Non-pigmented ciliary epithelial cell (primary cell): ENCODE results near the gene LARP4B.

Source experiments
- DNase-seq: peaks from one replicate; pipeline ENCODE4 v3.0.0-alpha.2; 2010; ENCODE audit warnings: low read depth

Gene LARP4B

GRCh38 chr10:767794-768193 lies 163.7 kb downstream of the LARP4B start:
- no peak for DNase-seq

GRCh38 chr10:767211-767610 lies 164.3 kb downstream of the LARP4B start:
- no peak for DNase-seq

GRCh38 chr10:761376-761775 lies 170.1 kb downstream of the LARP4B start:
- DNase-seq, result no peak

- no peak for DNase-seq
Observed at GRCh38 chr10:760622-761021, 170.9 kb downstream of the LARP4B start.

GRCh38 chr10:759898-760477 lies 171.5 kb downstream of the LARP4B start:
- no peak for DNase-seq
